ENCODE data around the gene PANX3. TPM values are rescaled to one million over a fixed set of nuclear protein-coding genes. Genes with fewer than 3 reads are reported as not detected.
A peak's percentile ranks its signal among the peaks of the same experiment; 100 is the strongest.

Gene PANX3
- total RNA-seq (not detected), polyA plus RNA-seq (not detected)
- long read RNA-seq, donor 1, result 0 reads
- long read RNA-seq, donor 2, result 0 reads
- long read RNA-seq, donor 3, result 0 reads

- TF ChIP-seq CTCF (IDR thresholded peaks at IDR 0.05), result no peak
- no peaks in the 10 kb centered on the region for H3K9me3 ChIP-seq
- H3K4me1 ChIP-seq, result no peaks in the 10 kb centered on the region
- no peaks in the 10 kb centered on the region for H3K36me3 ChIP-seq
- peak in 1 of 8 donors; percentile 50 for ATAC-seq
- peaks cover 0 to 20% (median 13%) of the 10 kb centered on the region in 7 donors for H3K27me3 ChIP-seq
- H3K27ac ChIP-seq, result no peak within 1 kb of the TSS
- intact Hi-C loops (cut with DNase I), result no loop called here
- no peak for DNase-seq
- 56 to 71% methylated on average over 5 of the region's 5 CpGs for WGBS, 2 donors
- no peak within 1 kb of the TSS for H3K4me3 ChIP-seq
These were observed at the start of gene PANX3 for GRCh38 chr11:124611064-124611463. Gene PANX3, plus strand, starts transcription at chr11:124611428. Its CDS starts 129 bp downstream, at chr11:124611557.

- no peak for TF ChIP-seq CTCF (IDR thresholded peaks at IDR 0.05)
- Histone ChIP-seq H3K27me3 (no peaks in the 10 kb centered on the region), H3K4me3 (no peak within 1 kb of the TSS), H3K9me3 (peaks cover 0 to 11% (median 0%) of the 10 kb centered on the region in 11 donors), H3K4me1 (no peaks in the 10 kb centered on the region), H3K27ac (no peak within 1 kb of the TSS), H3K36me3 (no peaks in the 10 kb centered on the region)
- ATAC-seq, result no peak
- no peak for DNase-seq
- 44 to 59% methylated on average over 4 of the region's 4 CpGs for WGBS, 2 donors
- intact Hi-C loops (cut with DNase I), result no loop called here
These were observed 41.5 kb upstream of the PANX3 start, which contains the start of gene OR8A1 for GRCh38 chr11:124569697-124570096. Gene OR8A1, plus strand, starts transcription at chr11:124569997. Its CDS starts 123 bp downstream, at chr11:124570120.

- H3K4me1 ChIP-seq, result no peaks in the 10 kb centered on the region
- H3K4me3 ChIP-seq, result no peak overlapping the region
- H3K36me3 ChIP-seq, result no peaks in the 10 kb centered on the region
- intact Hi-C loops (cut with DNase I), result no loop called here
- no peak for DNase-seq
- 85 to 89% methylated on average over 7 of the region's 7 CpGs for WGBS, 2 donors
- H3K27me3 ChIP-seq, result no peaks in the 10 kb centered on the region
- H3K27ac ChIP-seq, result no peak overlapping the region
- peaks cover 0 to 12% (median 0%) of the 10 kb centered on the region in 11 donors for H3K9me3 ChIP-seq
- TF ChIP-seq CTCF (IDR thresholded peaks at IDR 0.05), result no peak
- no peak for ATAC-seq
These were observed 41.1 kb upstream of the PANX3 start for GRCh38 chr11:124570160-124570559.

- H3K9me3 ChIP-seq, result peaks cover 0 to 12% (median 0%) of the 10 kb centered on the region in 11 donors
- peaks cover 0 to 10% (median 0%) of the 10 kb centered on the region in 9 donors for H3K4me1 ChIP-seq
- peak in 6 of 8 donors; percentile 23 to 68 (median 58) for ATAC-seq
- TF ChIP-seq CTCF (IDR thresholded peaks at IDR 0.05), result no peak
- WGBS, 2 donors, result 56 to 66% methylated on average over 6 of the region's 6 CpGs
- H3K27ac ChIP-seq, result no peak overlapping the region
- intact Hi-C loops (cut with DNase I), result no loop called here
- no peak overlapping the region for H3K4me3 ChIP-seq
- DNase-seq, result no peak
- no peaks in the 10 kb centered on the region for H3K36me3 ChIP-seq
- no peaks in the 10 kb centered on the region for H3K27me3 ChIP-seq
These were observed 33.4 kb upstream of the PANX3 start for GRCh38 chr11:124577716-124578427.

Data from heart right ventricle (tissue), 16 donors.